ENCODE measurements around the gene ETS1. TPM values are rescaled to one million over a fixed set of nuclear protein-coding genes. Genes with fewer than 3 reads are reported as not detected.

Gene ETS1
- total RNA-seq, 1 donor from 2014 or later = 62.7 TPM

- FAIRE-seq (no peak), DNase-seq (ENCODE audit: low read depth) (no peak)
- Histone ChIP-seq H3K27me3 (ENCODE audit: control insufficient read depth, insufficient read depth, low read length) (no peaks in the 10 kb centered on the region), H3K36me3 (ENCODE audit: control insufficient read depth, insufficient read depth, low read length) (no peaks in the 10 kb centered on the region), H3K4me3 (ENCODE audit: low read depth, low read length) (no peak overlapping the region)
- no peak for TF ChIP-seq CTCF (IDR thresholded peaks at IDR 0.05; ENCODE audit: insufficient read depth, low read length, severe bottlenecking)
Measured at GRCh38 chr11:128590587-128590986, 3.2 kb upstream of the ETS1 start.

GRCh38 chr11:128589998-128590397, 2.6 kb upstream of the ETS1 start:
- FAIRE-seq (no peak), DNase-seq (ENCODE audit: low read depth) (no peak)
- Histone ChIP-seq H3K36me3 (ENCODE audit: control insufficient read depth, insufficient read depth, low read length) (no peaks in the 10 kb centered on the region), H3K4me3 (ENCODE audit: low read depth, low read length) (no peak overlapping the region), H3K27me3 (ENCODE audit: control insufficient read depth, insufficient read depth, low read length) (no peaks in the 10 kb centered on the region)
- no peak for TF ChIP-seq CTCF (IDR thresholded peaks at IDR 0.05; ENCODE audit: insufficient read depth, low read length, severe bottlenecking)

GRCh38 chr11:128588093-128588492, 735 bp upstream of the ETS1 start:
- TF ChIP-seq CTCF (IDR thresholded peaks at IDR 0.05; ENCODE audit: insufficient read depth, low read length, severe bottlenecking) = no peak
- DNase-seq (ENCODE audit: low read depth) (no peak), FAIRE-seq (no peak)
- H3K4me3 ChIP-seq (ENCODE audit: low read depth, low read length) = no peak overlapping the region
- no peaks in the 10 kb centered on the region for H3K36me3 ChIP-seq (ENCODE audit: control insufficient read depth, insufficient read depth, low read length)
- no peaks in the 10 kb centered on the region for H3K27me3 ChIP-seq (ENCODE audit: control insufficient read depth, insufficient read depth, low read length)

- FAIRE-seq = peak; percentile 50
- Histone ChIP-seq H3K36me3 (ENCODE audit: control insufficient read depth, insufficient read depth, low read length) (no peaks in the 10 kb centered on the region), H3K4me3 (ENCODE audit: low read depth, low read length) (no peak overlapping the region), H3K27me3 (ENCODE audit: control insufficient read depth, insufficient read depth, low read length) (no peaks in the 10 kb centered on the region)
- no peak for DNase-seq (ENCODE audit: low read depth)
- TF ChIP-seq CTCF (IDR thresholded peaks at IDR 0.05; ENCODE audit: insufficient read depth, low read length, severe bottlenecking) = no peak
Measured at GRCh38 chr11:128586689-128587088, 669 bp downstream of the ETS1 start.

GRCh38 chr11:128585498-128586238, 1.7 kb downstream of the ETS1 start:
- Histone ChIP-seq H3K27me3 (ENCODE audit: control insufficient read depth, insufficient read depth, low read length) (no peaks in the 10 kb centered on the region), H3K36me3 (ENCODE audit: control insufficient read depth, insufficient read depth, low read length) (no peaks in the 10 kb centered on the region), H3K4me3 (ENCODE audit: low read depth, low read length) (no peak overlapping the region)
- no peak for FAIRE-seq
- TF ChIP-seq CTCF (IDR thresholded peaks at IDR 0.05; ENCODE audit: insufficient read depth, low read length, severe bottlenecking) = no peak
- DNase-seq (ENCODE audit: low read depth) = peak; percentile 56

- Histone ChIP-seq H3K27me3 (ENCODE audit: control insufficient read depth, insufficient read depth, low read length) (no peaks in the 10 kb centered on the region), H3K4me3 (ENCODE audit: low read depth, low read length) (no peak overlapping the region), H3K36me3 (ENCODE audit: control insufficient read depth, insufficient read depth, low read length) (no peaks in the 10 kb centered on the region)
- no peak for TF ChIP-seq CTCF (IDR thresholded peaks at IDR 0.05; ENCODE audit: insufficient read depth, low read length, severe bottlenecking)
- FAIRE-seq (no peak), DNase-seq (ENCODE audit: low read depth) (no peak)
Measured at GRCh38 chr11:128584253-128584652, 3.1 kb downstream of the ETS1 start.

Data from bronchial epithelial cell (primary cell).